GM19351 (cell line): Measurements from ENCODE around the gene LRRC10.
A peak's percentile ranks its signal among the peaks of the same experiment; 100 is the strongest.

ENCODE experiments used
- ATAC-seq: cut with Tn5 transposase; IDR thresholded peaks from one replicate; pipeline ENCODE4 v1.9.1; 2021; ENCODE audit warnings: mild to moderate bottlenecking, moderate library complexity; ENCODE audit not compliant: unreplicated experiment

Gene LRRC10, protein sequence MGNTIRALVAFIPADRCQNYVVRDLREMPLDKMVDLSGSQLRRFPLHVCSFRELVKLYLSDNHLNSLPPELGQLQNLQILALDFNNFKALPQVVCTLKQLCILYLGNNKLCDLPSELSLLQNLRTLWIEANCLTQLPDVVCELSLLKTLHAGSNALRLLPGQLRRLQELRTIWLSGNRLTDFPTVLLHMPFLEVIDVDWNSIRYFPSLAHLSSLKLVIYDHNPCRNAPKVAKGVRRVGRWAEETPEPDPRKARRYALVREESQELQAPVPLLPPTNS

DNA sequence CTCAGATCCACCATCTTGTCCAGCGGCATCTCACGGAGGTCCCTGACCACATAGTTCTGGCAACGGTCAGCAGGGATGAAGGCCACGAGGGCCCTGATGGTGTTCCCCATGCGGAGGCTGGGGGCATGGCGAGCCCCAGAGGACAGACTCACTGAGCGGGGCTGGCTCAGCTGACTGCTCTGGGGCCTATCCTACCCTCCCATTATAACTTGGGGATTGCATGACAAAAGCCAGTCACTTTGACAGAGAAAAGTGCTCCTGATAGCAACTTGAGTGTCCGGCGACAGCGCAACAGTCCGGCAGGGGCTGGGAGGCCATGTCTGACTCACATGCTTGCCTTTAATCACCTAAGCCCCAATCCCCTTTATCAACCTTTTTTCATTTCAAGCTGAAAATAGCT, at the start of gene LRRC10:
TSS of gene LRRC10 (minus strand) at position 179 of the 400 bp plus-strand sequence. CDS start at position 110, 69 bp downstream.
- no peak for ATAC-seq

DNA sequence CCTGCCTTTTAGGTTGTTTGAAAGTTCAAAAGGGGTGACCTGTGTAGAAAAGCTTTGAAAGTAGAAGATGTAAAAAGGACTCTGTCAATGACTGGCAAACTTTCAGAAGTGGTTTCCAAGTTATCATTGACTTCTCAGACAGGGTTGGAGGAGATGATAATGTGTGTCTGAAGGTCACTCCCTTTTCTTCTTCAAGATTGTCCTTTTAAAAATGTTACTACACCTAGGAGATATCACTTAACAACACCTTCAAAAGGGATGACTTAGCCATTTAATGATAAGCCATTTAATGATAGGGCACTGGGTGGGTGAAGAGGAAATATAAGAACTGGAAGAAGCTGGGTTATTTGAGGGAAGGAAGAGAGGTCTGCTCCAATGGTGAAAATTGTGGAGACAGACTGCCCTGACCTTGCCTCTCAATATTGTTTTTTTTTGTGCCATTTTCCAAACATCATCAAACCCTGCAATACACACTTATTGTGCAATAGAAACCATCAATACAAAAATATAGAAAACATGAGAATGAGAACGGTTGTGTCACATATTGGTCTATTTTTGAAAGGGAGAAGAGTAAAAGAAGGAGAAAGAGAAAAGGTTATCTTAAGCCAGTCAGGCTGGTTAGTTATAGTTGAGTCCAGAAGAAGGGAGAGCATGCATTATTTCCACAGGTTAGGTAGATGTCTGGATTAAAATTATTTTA, 49.6 kb upstream of the LRRC10 start:
- no peak for ATAC-seq

DNA sequence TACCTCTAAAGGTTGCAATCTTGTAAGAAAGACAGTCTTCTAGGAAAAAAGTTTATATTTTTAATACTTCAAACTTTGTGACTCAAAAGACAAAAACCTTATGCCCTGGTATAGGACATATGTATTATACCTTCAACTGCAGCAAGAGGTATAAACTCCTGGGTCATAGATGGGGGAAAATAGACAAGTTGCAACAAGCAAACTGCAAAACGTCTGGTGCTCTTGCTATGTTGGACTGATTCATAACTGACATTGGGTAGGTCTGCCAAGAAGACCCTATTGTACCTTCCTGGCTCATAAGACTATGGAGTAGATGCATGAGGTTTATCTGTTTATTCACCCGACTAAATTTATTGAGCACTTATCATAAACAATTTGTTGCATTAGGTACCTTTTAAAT, 47.5 kb upstream of the LRRC10 start:
- ATAC-seq, result no peak

DNA sequence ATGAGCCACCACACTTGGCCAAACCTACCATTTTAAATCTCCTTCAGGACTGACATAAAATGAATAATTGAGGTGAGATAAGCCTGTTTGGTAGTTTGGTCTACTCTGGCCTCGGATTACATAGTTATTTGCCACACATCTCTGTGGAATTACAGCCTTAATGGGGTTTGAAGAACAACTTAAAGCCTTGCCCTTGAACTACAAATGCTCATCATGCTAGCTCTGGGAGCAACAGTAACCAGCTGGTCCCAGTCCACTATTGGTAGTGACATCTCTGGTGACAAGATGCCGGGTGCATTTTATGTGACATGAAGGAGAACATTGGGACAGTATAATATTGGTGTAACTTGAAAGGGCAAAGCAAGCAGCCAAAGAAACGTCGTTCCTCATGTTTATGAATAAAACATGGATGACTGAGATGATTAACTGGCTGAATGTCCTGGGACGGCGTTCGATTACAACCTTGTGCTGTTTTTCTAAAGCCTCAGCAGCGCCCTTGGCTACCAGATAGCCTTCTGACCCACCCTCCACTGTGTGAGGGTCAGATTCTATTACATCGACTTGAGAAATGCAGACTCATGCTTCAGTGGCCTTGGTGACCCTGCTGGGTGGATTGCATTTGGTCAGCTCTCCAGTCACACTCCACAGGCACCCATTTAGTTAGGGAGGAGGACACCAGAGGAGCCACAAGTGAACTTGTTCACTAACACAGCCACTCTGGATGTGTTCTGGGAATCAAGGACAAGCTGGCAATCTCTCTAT, 46.9 kb upstream of the LRRC10 start:
- ATAC-seq, result no peak

DNA sequence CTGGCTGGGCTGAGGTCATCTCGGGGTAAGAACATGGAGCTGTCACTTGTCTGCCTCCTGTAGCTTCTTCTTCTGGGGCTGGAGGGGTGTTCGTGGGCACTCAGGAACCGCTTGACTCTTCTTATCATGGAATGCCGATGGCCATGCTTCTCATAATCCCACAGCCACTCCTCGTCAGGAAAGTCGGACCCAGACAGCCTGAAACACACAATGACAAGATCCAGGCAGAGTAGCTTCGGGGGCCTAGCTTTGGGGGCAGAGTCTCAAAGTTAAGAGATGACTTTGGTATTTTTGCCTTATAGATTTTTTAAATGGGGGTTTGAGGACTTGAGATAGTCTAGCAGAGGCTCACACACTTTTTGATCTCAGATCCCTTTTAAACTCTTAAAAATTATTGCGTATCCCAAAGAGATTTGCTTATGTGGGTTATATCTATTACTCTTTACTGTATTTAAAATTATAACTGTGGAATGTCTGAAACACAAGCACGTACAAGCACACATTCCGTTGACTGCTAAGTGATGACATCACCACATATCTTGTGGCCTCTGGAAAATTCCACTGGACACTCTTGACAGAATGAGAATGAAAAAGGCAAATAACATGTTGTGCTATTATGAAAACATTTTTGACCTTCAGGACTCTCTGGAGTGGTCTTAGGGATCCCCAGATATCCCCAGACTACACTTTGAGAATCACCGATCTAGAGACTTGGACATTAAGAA, 45.1 kb upstream of the LRRC10 start:
- no peak for ATAC-seq

DNA sequence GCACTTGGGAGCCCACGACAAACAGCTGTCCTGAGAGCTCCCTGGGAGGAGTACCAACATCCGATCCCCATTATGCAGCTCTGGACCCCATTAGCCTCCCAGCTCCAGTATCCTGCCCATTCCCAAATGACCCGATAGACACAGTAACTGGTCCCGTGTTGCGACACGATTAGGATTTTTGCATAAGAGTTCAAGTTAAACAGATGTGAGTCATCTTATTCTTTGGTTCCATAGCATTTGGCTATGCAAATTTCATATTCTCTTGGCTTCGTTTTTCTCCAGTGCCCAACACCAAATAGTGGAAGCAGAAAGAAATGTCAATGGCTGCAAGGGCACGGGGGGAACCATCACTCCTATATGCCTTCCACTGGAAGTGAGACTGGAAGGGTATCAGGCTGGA, 43.0 kb upstream of the LRRC10 start:
- no peak for ATAC-seq

DNA sequence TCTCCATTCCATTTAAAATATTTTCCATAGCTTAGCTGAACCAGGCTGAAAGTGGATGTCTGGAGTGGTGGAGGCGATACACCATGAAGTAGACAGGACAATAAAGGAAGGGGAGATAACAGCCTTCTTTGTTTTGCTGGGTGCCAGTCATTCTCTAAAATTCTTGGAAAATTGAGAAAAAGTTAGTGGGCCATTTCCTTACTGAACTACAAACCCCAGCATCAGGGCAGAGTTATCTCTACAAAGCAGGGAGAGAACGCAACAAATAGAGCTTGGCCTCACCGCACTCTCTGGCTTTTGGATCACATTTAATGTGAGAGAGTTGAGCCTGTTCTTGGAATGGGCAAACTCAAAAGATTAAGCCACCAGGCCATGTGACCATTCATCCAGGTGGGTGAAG, 41.2 kb upstream of the LRRC10 start:
- ATAC-seq, result no peak

DNA sequence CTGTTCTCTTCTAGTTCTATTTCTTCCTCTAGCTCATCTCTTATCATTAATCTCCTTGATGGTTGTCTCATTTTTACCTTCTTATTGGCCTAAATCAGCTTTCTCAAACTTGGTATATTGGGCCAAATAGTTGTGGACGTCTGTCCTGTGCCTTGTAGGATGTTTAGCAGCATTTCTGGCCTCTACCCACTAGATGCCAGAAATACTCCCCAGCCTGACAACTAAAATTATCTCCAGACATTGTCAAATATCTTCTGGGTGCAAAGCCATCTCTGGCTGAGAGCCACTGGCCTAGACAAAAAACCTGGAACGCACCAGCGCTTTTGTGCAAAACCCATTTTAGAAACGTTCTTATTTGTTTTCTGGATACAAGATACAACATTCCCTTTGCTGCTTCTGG, 38.8 kb upstream of the LRRC10 start:
- ATAC-seq, result no peak

DNA sequence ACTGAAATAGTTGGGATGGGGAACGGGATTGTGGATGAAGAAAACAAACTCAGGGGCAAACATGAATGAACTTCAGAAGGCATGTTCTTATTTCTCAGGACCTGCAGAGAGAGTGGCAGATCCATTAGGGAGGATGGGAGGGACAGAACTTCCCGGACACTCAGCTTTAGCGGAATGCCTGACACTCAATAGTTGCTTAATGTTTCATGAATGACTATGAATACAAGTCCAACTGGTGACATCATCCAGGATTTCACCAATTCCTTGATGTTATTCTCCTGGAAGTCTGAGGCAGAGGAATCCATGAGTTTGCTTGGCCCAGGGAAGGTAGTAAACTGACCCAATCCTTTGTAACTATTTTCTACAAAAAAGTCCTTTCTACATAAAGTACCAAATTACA, 37.8 kb upstream of the LRRC10 start:
- no peak for ATAC-seq

DNA sequence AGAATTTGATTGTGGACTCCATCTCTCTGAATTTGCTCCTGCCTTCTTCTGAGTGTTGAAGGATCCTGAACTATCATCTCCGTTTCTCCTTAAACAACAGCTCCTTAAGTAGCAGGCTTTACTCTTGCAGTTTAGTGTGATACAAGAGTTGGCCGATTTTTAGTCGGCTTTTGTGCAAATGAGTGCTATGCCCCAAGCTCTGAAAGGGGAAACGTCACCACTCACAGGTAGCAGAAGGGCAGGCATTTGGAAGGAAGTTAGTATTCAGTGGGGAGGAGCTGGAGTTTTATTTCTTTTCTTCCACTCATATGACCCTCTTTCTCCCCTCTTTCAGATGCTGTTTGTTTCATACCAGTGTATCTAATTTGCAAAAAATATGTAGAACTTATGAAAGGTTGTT, 36.5 kb upstream of the LRRC10 start:
- no peak for ATAC-seq

DNA sequence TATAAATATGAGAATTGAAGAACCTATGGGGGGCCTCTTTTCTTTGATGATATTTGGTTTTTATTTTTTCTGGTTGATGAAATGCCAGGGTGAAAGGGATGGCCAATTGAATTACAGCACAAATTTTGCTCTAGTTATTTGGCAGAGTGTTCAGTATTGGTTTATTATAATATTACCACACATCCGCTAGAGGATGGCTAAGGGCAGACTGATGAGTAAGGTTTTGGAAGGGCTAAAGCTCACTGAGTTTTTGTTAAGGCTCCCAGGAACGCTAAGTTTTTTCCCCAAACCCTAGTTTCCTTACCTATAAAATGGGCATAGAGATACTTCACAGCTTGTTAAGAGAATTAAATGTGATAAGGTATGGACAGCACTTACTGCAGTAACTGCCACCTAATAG, 34.3 kb upstream of the LRRC10 start:
- no peak for ATAC-seq

DNA sequence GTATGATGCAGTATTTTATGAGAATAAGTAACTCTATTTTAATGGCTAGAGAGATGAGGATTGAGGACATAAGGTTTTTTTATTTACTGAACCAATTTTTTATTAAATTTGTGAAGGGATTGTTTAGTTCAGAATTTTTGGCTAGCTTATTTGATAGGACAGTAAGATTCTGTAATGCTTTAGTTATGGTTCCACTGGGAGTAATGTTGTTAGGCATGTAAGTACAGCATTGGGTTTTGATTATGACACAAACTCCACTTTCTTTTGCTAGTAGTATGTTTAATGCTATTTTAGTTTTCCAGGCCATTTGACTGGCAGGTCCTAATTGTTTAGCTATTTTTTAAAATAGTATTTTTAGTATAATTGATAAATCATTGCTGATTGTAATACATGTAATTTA, 33.8 kb upstream of the LRRC10 start:
- ATAC-seq, result no peak

DNA sequence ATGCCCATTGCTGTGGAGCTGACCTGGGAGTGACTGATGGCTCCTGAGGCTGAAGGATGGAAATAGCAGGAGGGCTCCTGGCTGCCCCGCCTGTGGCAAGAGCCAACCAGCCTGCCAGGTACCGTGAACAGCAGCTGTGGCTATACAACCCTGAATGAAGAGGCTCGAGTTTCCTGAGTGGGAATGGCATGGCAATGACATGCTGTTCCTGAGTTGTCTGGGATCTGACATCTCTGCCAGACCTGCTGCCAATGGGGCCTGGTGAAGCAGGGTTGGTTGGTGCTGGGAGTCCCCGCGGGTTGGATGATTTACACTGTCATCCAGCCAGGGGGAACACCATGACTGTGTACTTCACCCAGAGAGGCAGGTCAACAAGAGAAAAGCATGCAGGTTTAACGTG, 31.8 kb upstream of the LRRC10 start:
- no peak for ATAC-seq

DNA sequence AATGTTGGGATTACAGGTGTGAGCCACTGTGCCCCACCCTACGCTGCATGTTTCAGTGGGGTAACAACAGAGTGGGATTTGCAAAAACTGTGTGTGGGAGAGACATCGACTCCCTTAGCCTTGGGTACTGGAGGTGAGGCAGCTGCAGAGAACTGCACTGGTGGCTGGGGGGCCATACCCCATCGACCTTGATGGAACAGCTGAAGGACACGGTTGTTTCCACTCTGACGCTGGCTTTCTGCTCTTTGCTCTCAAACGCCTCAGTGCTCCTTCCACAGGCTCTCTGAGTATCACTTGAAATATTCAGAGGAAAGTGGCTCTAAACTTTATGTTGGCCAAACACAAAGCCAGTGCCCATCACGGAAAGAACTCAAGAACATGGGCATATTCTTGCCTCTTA, 30.8 kb upstream of the LRRC10 start:
- ATAC-seq, result no peak

DNA sequence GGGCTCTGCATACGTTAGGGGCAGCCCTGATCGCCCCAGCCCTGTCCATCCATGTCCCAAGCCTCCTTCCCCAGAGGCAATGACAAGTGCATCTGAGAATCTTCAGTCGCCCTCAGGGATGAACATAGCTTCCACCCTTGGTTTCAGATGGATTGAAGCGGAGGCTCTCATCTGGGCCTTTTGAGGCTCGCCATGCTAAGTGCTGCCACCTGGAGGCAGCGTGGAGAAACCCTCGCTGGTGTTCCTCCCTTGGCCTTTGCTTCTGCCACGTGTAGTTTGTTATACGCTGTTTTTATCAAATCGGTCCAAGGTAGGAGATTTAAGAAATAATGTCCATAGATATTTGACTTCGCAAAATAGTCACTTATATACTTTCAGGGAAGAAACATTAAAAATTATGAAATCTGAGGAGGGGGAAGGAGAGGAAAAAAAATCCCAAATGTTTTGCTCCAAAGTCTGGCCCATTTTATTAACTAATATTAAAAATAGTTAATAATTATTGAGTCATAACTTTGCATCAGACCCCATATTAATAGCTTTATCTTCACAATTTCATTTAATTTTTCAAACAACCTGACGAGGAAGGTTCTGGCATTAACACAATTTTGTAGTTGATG, 28.8 kb upstream of the LRRC10 start:
- peak; percentile 97 for ATAC-seq

DNA sequence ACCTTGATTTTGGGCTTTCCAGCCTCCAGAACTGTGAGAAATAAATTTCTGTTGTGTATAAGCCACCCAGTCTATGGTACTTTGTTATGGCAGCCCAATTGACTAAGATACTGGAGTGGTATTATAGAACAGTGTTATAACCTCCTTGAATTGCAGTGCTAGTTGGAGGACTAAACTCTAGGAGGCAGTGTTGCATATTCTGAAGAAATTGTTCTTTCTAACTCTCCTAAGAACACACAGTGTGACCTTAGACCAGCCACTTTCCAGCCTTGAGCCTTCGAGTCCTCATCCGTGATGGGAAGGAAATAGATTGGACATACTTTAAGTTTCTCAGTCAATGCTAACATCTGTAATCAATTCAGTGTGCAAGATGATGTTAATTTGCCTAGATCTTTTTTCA, 22.4 kb upstream of the LRRC10 start:
- ATAC-seq, result peak; percentile 58

DNA sequence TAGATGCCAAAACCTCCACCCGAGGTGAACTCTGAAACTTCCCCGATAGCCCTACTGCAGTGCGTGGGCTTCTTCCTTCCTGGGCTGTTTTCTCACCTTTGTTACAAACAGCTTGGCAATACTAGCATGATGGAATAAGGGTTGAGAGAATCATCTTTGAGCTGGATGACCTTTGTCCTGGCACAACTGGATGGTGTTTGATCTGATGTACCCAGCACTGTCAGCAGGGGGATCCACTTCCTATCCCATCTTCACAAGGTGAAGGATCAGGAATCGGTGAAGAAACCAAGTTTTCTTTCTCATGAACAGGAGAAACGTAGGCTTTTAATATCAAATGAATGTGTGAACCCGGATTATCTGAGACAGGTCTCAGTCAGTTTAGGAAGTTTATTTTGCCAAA, 19.5 kb upstream of the LRRC10 start:
- ATAC-seq, result no peak

DNA sequence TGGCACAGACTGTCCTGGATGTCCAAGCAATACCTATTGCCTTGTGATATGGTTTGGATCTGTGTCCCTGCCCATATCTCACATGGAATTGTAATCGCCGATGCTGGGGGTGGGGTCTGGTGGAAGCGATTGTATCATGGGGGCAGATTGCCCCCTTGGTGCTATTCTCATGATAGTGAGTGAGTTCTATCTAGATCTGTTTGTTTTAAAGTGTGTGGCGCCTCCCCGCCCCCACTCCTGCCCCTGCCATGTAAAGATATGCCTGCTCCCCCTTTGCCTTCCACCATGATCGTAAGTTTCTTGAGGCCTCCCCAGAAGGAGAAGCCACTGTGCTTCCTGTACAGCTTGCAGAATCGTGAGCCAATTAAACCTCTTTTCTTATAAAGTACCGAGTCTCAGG, 16.8 kb upstream of the LRRC10 start:
- no peak for ATAC-seq

DNA sequence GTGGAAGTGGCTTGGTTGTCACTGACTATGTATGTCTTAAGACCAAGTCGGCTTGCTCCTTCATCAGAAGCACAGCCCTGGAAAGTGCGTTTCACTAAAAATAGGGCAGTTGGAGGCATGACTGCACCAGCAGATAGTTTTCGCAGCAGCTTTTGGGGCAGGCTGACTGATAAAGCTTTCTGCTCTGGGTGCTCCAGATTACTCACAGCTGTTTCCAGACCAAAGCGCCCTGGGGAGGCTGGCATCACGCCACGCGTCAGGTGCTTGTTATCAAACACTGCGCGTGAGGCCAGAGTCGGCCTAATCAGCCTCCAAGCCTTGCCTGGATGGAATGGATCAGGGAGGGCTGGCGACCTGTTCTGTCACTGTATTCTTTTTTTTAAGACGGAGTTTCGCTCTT, 13.3 kb upstream of the LRRC10 start:
- no peak for ATAC-seq

DNA sequence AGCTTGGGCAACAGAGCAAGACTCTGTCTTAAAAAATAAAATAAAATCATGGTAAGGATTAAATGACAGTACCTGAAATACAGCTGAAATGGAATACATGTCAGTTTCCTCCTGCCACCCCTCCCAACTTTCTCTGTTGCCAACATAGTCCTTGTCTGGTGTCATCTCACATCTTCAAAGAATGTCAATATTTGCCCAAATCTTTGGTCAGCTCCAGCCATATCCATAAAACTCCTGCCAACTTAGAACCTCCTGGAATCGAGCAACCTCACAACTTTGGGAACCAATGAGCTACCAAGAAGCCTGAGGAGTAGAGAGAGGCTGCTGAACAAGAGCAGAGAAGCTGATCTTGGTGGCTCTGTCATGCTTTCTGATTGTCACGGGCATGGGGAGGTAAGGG, 10.8 kb upstream of the LRRC10 start:
- no peak for ATAC-seq

DNA sequence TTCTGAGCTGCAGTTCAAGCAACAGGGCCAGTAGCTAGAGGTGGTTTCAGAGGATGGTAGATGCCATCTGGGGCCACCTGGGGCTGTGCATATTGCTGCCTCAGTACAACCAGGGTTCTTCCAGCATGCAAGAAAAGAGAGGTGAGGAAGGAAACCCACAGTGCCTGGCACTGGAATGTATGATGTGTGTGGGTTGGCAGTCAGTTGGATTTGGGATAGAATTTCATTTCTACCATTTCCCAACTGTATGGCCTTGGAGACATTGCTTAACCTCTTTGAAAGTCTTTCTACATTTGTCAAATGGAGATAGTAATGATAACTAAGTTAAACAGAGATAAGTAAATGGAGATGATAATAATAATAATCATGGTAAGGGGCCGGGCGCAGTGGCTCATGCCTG, 10.2 kb upstream of the LRRC10 start:
- no peak for ATAC-seq
